Hematopoietic multipotent progenitor cell treated with erythropoietin and hydrocortisone succinate and interleukin-3 and kit ligand, for 8 days (in vitro differentiated cells): ENCODE results near the gene MYL6.
"Not testable (repeated sequence)": the region's sequence is repeated elsewhere in the genome, so short reads cannot be mapped to it uniquely, and the experiment has no call there.

ENCODE experiments used
- DNase-seq: peaks from one replicate; pipeline ENCODE4 v3.0.0-alpha.2; 2015

Gene MYL6

DNA sequence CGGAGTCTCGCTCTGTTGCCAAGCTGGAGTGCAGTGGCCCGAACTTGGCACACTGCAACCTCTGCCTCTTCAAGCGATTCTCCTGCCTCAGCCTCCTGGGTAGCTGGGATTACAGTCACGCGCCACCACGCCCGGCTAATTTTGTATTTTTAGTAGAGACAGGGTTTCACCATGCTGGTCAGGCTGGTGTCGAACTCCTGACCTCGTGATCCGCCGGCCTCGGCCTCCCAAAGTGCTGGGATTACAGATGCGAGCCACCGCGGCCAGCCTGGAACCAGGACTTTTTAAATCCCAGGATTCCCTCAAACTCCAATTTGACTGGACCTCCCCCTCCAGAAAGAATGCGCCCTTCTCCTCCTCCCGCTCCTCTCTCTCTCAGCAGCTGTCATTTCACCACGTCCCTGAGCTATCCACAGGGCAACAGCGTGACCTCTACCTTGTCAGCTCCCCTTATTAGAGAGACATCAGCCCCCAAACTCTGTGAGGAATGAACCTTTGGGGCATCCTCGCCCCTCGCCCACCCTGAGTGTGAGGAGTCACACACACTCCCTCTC lies 28.1 kb upstream of the MYL6 start:
- no peak for DNase-seq

GRCh38 chr12:56130876-56131275 lies 27.3 kb upstream of the MYL6 start:
- no peak for DNase-seq

- DNase-seq = no peak
These were observed 23.3 kb upstream of the MYL6 start for GRCh38 chr12:56134897-56135296.

- DNase-seq = no peak
These were observed 20.1 kb upstream of the MYL6 start for GRCh38 chr12:56137853-56138571.

- DNase-seq = no peak
These were observed 16.0 kb upstream of the MYL6 start for GRCh38 chr12:56141946-56142784.

DNA sequence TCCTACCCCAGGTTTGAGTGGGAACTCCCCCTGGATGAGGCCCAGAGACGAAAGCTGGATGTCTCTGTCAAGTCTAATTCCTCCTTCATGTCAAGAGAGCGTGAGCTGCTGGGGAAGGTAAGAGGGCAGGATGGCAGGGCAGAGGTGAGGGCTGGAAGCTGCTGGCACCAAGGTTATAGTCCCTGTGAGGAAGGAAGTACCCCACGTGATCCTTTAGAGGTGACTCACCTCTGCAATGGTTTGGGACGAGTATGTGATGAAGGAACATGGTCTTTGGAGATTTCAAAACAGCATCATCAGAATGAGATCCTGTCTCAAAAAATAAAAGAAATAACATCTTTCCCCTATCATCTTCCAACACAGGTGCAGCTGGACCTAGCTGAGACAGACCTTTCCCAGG lies 14.9 kb upstream of the MYL6 start:
- DNase-seq = no peak

- no peak for DNase-seq
These were observed 14.3 kb upstream of the MYL6 start for GRCh38 chr12:56143870-56144269.

- no peak for DNase-seq
These were observed 12.9 kb upstream of the MYL6 start for GRCh38 chr12:56145217-56145616.

DNA sequence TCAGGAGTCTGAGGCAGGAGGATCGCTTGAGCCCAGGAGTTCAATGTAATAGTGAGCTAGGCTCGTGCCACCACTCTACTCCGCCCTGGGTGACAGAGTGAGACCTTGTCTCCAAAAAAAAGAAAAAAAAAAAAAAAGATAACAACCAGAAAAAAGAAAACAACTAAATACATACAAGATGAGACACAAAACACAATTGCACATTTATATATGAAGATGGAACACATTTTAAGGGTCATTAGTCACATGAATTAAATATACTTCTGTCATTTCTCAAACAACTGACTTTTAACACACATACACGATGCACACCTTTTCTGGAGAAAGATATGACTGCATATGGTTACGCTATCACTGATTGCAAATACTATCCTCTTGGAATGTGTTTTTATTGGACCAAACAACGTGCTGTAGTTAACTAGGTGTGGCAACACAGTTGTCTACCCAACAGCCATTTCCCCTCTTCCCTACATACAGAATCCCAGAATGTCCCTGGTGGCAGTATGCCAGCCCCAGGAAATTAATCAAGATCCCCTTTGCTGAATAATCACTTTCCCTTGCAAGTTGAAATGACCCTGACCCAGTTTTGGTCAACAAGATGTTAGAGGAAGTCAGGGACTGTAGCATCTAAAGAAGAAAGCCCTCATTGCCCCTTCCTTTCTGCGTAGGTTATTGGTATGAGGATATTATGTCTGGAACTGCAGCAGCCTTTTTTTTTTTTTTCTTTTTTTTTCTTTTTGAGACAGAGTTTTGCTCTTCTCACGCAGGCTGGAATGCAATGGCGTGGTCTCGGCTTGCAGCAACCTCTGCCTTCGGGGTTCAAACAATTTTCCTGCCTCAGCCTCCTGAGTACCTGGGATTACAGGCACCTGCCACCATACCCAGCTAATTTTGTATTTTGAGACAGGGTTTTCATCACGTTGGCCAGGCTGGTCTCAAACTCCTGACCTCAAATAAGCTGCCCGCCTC lies 11.4 kb upstream of the MYL6 start:
- DNase-seq = no peak

GRCh38 chr12:56150563-56150962 lies 7.6 kb upstream of the MYL6 start:
- DNase-seq = peak; percentile 51

GRCh38 chr12:56151672-56152131 lies 6.5 kb upstream of the MYL6 start:
- DNase-seq = peak; percentile 80

DNA sequence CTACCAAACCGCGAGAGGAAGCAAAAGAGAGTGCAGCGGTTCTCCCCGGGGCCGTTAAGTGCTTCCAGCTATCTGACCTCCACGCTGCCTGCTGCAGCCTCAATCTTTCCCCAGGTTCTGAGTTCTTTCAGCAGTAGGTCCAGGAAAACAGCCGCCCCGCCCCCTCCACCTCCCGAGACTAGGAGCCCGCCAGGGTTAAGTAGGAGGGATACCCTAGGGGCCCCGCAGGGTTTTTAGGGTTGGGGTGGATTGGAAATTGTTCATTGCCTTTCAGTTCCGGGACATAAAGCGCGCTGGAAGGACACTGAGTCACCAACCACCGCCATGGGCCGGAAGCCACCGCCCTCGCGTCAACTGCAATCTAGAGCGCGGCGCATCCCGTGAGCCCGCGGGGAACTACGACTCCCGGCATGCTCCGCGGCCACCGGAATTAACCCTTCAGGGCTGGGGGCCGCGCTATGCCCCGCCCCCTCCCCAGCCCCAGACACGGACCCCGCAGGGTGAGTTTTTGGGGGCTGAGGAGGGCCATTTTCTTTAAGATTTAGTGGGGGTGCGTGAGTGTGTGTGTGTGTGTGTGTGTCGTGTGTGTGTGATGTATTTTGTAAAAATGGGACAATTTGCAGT lies 5.9 kb upstream of the MYL6 start, which contains the start of gene MYL6B:
MYL6B (plus strand) TSS at position 456 of the 624 bp plus-strand sequence. CDS start 1,332 bp downstream, outside the sequence.
- DNase-seq = peak; percentile 93

GRCh38 chr12:56152756-56153677 lies 5.1 kb upstream of the MYL6 start:
- no peak for DNase-seq

DNA sequence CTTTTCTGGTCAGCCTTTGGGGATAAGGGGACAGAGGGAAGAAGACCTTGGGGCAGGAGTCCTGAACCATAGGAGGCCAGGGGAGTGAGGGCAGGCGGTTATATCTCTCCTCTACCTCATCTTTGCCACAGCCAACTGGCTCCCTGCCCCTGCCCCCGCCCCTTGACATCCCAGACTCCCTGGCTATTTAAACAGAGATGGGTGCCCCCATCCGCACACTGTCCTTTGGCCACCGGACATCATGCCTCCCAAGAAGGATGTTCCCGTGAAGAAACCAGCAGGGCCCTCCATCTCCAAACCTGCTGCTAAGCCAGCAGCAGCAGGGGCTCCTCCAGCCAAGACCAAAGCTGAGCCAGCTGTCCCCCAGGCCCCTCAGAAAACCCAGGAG lies 4.5 kb upstream of the MYL6 start:
- DNase-seq = no peak

DNA sequence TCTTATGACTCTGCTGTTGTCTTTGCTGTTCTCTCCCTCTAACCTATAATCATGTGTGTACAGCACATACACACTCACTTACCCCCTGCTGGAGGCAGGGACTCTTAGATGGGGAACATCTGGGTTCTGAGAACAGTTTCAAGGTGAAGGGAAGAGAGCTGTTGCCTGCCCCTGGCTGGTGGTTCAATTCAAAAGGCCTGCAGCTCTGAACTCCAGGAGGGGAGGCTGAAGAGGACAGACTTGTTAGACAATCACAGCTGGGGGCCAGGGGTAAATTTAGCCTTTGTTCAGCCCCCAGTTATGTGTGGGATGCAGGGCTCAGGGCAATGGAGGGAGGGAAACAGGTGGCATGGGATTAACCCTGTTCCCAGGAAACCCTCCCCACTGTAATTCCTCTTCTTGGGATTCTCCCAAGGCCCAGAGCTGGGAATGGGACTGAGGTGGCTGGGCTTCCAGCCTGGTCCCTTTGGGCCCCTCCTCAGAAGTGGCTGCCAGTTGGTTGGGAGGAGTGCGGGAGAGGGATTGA lies 3.9 kb upstream of the MYL6 start:
- DNase-seq = no peak

DNA sequence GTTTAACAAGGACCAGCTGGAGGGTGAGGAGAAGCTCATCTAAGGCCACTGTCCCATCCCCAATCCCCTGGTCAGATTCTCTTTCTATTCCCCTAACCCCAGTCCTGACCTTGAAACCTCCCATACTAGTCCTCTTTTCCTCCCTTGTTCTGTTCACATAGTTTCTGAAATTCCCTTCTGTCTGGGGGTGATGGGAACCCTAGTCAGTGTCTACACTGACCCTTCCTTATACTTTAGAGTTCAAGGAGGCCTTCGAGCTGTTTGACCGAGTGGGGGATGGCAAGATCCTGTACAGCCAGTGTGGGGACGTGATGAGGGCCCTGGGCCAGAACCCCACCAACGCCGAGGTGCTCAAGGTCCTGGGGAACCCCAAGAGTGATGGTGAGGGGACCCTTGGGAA lies 3.3 kb upstream of the MYL6 start:
- no peak for DNase-seq

DNA sequence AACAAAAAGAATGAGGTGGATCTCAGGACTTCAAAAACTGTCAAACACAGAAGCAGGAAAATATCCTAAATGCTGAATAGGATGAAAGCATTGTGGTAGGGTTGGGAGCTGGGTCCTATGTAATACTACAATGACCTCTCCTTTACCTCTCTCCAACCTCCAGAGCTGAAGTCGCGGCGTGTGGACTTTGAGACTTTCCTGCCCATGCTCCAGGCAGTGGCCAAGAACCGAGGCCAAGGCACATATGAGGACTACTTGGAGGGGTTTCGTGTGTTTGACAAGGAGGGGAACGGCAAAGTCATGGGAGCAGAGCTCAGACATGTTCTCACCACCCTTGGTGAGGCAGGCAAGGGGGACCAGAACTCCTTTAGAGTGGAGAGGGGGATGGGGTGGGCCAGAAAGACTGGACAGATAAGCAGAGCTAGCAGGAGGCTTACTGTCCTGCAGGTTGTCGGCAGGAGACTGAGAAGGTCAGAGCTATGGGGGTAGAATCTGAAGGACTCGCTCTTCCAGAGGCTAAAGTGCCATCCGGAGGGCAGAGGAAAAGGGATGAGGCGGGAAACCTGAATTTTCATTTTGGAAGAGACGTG lies 2.8 kb upstream of the MYL6 start:
- DNase-seq = no peak

DNA sequence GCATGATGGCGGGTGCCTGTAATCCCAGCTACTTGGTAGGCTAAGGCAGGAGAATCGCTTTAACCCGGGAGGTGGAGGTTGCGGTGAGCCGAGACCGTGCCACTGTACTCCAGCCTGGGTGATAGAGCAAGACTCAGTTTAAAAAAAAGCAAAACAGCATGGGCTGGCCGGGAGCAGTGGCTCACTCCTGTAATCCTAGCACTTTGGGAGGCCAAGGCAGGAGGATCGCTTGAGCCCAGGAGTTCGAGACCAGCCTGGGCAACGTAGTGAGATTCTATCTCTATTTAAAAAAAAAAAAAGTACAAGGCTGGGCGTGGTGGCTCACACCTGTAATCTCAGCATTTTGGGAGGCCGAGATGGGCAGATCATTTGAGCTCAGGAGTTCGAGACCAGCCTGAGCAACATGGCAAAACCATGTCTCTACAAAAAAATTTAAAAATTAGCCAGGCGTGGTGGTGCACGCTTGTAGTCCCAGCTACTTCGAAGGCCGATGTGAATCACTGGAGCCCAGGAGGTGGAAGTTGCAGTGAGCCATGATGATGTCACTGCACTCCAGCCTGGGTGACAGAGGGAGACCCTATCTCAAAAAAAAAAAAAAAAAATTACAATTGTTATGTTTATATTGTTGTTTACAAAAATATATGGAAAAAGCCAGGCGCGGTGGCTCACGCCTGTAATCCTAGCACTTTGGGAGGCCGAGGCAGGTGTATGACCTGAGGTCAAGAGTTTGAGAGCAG lies 1.5 kb upstream of the MYL6 start:
- DNase-seq = not testable (repeated sequence)

- DNase-seq = peak; percentile 64
These were observed 744 bp upstream of the MYL6 start for GRCh38 chr12:56157201-56158028.
